Natural killer cell (primary cell): ENCODE data around the gene ADCY5. TPM values are rescaled to one million over a fixed set of nuclear protein-coding genes. Genes with fewer than 3 reads are reported as not detected.

Experiments used
- ATAC-seq, 3 donors: fragments of 150-1000 bp in 2 of 3; fragments of 200-7000 bp in 1 of 3; cut with Tn5 transposase; 1 replicate in 1 of 3; 2 replicates in 2 of 3; pipeline ENCODE4 v1.10.0; 2021; ENCODE audit warnings: mild to moderate bottlenecking in 2 of 3, moderate library complexity in 2 of 3
- DNase-seq, 2 donors: peaks; one replicate each; pipeline versions ENCODE4 v3.0.0 to v3.0.0-alpha.2; 2013 to 2021; ENCODE audit warnings: mixed read lengths in 1 of 2
- H3K27ac ChIP-seq: one replicate; pipeline ENCODE4 v1.5.1; 2013; ENCODE audit warnings: mild to moderate bottlenecking, low read length
- H3K27me3 ChIP-seq: one replicate; pipeline ENCODE4 v1.6.1; 2013; ENCODE audit warnings: low read length; ENCODE audit not compliant: control insufficient read depth, insufficient read depth
- H3K36me3 ChIP-seq: one replicate; pipeline ENCODE4 v1.6.1; 2013; ENCODE audit warnings: low read length; ENCODE audit not compliant: control insufficient read depth, insufficient read depth
- H3K4me1 ChIP-seq: one replicate; pipeline ENCODE4 v1.6.1; 2013; ENCODE audit warnings: low read length; ENCODE audit not compliant: control insufficient read depth, insufficient read depth
- H3K4me3 ChIP-seq: one replicate; pipeline ENCODE4 v1.5.1; 2013; ENCODE audit warnings: low read length
- H3K9me3 ChIP-seq: one replicate; pipeline ENCODE4 v1.6.1; 2013; ENCODE audit warnings: low read length; ENCODE audit not compliant: control insufficient read depth, insufficient read depth
- H3K27ac Mint-ChIP-seq, 2 donors: one replicate each; pipeline ENCODE4 v1.8.0; 2022; ENCODE audit warnings: mild to moderate bottlenecking in 2 of 2, mixed read lengths in 2 of 2, moderate library complexity in 1 of 2
- H3K27me3 Mint-ChIP-seq, 2 donors: one replicate each; pipeline ENCODE4 v1.8.0; 2022; ENCODE audit warnings: low read depth in 2 of 2, mixed read lengths in 2 of 2
- H3K36me3 Mint-ChIP-seq: one replicate; pipeline ENCODE4 v1.8.0; 2022; ENCODE audit warnings: mixed read lengths
- H3K4me1 Mint-ChIP-seq, 2 donors: one replicate each; pipeline ENCODE4 v1.8.0; 2022; ENCODE audit warnings: mixed read lengths in 2 of 2
- H3K4me3 Mint-ChIP-seq: one replicate; pipeline ENCODE4 v1.8.0; 2022; ENCODE audit warnings: mild to moderate bottlenecking, moderate library complexity, mixed read lengths
- H3K9me3 Mint-ChIP-seq, 2 donors: one replicate each; pipeline ENCODE4 v1.8.0; 2022; ENCODE audit warnings: mixed read lengths in 2 of 2
- CTCF ChIP-seq: fragments of 200-600 bp; IDR thresholded peaks from one replicate; pipeline ENCODE4 v1.8.0; 2022; ENCODE audit warnings: antibody characterized with exemption
- WGBS: methylation state at CpG from one replicate; pipeline ENCODE4 v1.1.7; 2013; ENCODE audit warnings: missing lambda C conversion rate; ENCODE audit not compliant: insufficient coverage; 5-methylcytosine and 5-hydroxymethylcytosine counted together
- intact Hi-C: fragments of 100-400 bp; cut with micrococcal nuclease; formaldehyde crosslinking; loops from one replicate; pipeline ENCODE4 v1.14.2; 2022
- total RNA-seq, 4 donors: library from RNA; stranded (reverse); fragments of 120-200 nt in 1 of 4; gene quantifications; one replicate each; pipeline versions ENCODE4 v1.2.3 to v1.2.4, GENCODE V29; 2013 to 2022

Gene ADCY5
- total RNA-seq, 3 donors from 2014 or later (not counting 1 experiment from before 2014, with no cell fraction given), result not detected

GRCh38 chr3:123321806-123322205, 127.1 kb downstream of the ADCY5 start:
- Histone ChIP-seq H3K9me3 (no peaks in the 10 kb centered on the region), H3K4me3 (no peak overlapping the region), H3K27ac (no peak overlapping the region), H3K4me1 (no peaks in the 10 kb centered on the region), H3K27me3 (no peaks in the 10 kb centered on the region), H3K36me3 (no peaks in the 10 kb centered on the region)
- Mint-ChIP-seq H3K4me1 (no peaks in the 10 kb centered on the region), H3K9me3 (no peaks in the 10 kb centered on the region), H3K27ac (no peak overlapping the region), H3K27me3 (peaks cover 0 to 5% of the 10 kb centered on the region in 2 donors), H3K4me3 (no peak overlapping the region), H3K36me3 (no peaks in the 10 kb centered on the region)
- no peak for DNase-seq
- 80% methylated on average over 8 of the region's 8 CpGs for WGBS
- no peak for ATAC-seq
- no peak for TF ChIP-seq CTCF
- intact Hi-C loops, result no loop called here

- no peak for ATAC-seq
- no peaks in the 10 kb centered on the region for H3K27me3 ChIP-seq
- no peak for TF ChIP-seq CTCF
- Mint-ChIP-seq H3K4me3 (no peak overlapping the region), H3K9me3 (no peaks in the 10 kb centered on the region), H3K27ac (no peak overlapping the region), H3K4me1 (no peaks in the 10 kb centered on the region), H3K27me3 (peaks cover 0 to 18% of the 10 kb centered on the region in 2 donors), H3K36me3 (no peaks in the 10 kb centered on the region)
- no peak for DNase-seq
- 86% methylated on average over 5 of the region's 5 CpGs for WGBS
- no peaks in the 10 kb centered on the region for H3K4me1 ChIP-seq
- intact Hi-C loops, result no loop called here
- no peak overlapping the region for H3K27ac ChIP-seq
- no peak overlapping the region for H3K4me3 ChIP-seq
- no peaks in the 10 kb centered on the region for H3K36me3 ChIP-seq
- H3K9me3 ChIP-seq, result no peaks in the 10 kb centered on the region
These were observed 128.7 kb downstream of the ADCY5 start for GRCh38 chr3:123320221-123320620.

- ATAC-seq (no peak), DNase-seq (no peak)
- Histone ChIP-seq H3K4me1 (no peaks in the 10 kb centered on the region), H3K36me3 (no peaks in the 10 kb centered on the region), H3K9me3 (no peaks in the 10 kb centered on the region), H3K27ac (no peak overlapping the region), H3K27me3 (no peaks in the 10 kb centered on the region), H3K4me3 (no peak overlapping the region)
- no peaks in the 10 kb centered on the region for H3K36me3 Mint-ChIP-seq
- no peak overlapping the region for H3K4me3 Mint-ChIP-seq
- 71% methylated on average over 10 of the region's 10 CpGs for WGBS
- H3K27ac Mint-ChIP-seq, result no peak overlapping the region
- H3K4me1 Mint-ChIP-seq, result no peaks in the 10 kb centered on the region
- intact Hi-C loops, result no loop called here
- peaks cover 4 to 22% of the 10 kb centered on the region in 2 donors for H3K27me3 Mint-ChIP-seq
- no peaks in the 10 kb centered on the region for H3K9me3 Mint-ChIP-seq
- TF ChIP-seq CTCF, result no peak
These were observed 129.1 kb downstream of the ADCY5 start for GRCh38 chr3:123319760-123320159.

GRCh38 chr3:123318374-123318773, 130.5 kb downstream of the ADCY5 start:
- Histone ChIP-seq H3K4me3 (no peak overlapping the region), H3K36me3 (no peaks in the 10 kb centered on the region), H3K4me1 (no peaks in the 10 kb centered on the region), H3K9me3 (no peaks in the 10 kb centered on the region), H3K27me3 (no peaks in the 10 kb centered on the region), H3K27ac (no peak overlapping the region)
- WGBS, result 78% methylated on average over 3 of the region's 3 CpGs
- no peaks in the 10 kb centered on the region for H3K9me3 Mint-ChIP-seq
- H3K27me3 Mint-ChIP-seq, result peaks cover 4 to 24% of the 10 kb centered on the region in 2 donors
- H3K4me1 Mint-ChIP-seq, result no peaks in the 10 kb centered on the region
- H3K36me3 Mint-ChIP-seq, result no peaks in the 10 kb centered on the region
- ATAC-seq (no peak), DNase-seq (no peak)
- intact Hi-C loops, result no loop called here
- H3K4me3 Mint-ChIP-seq, result no peak overlapping the region
- no peak overlapping the region for H3K27ac Mint-ChIP-seq
- no peak for TF ChIP-seq CTCF
